Body of pancreas (tissue), 4 donors: ENCODE measurements around the gene BEST2.

Experiments
- CTCF ChIP-seq, 7 experiments: fragments of 450-650 bp in 4 of 7; fragments of 200-600 bp in 3 of 7; sonication (generic) in 3 of 7; IDR thresholded peaks; one replicate each; pipeline ENCODE4 v1.5.1; 2016 to 2019; ENCODE audit warnings: antibody characterized with exemption in 7 of 7
- POLR2A ChIP-seq, 3 donors: fragments of 450-650 bp; IDR thresholded peaks; one replicate each; pipeline ENCODE4 v1.6.1; 2016; ENCODE audit warnings: antibody characterized with exemption in 3 of 3, mild to moderate bottlenecking in 2 of 3

GRCh38 chr19:12706332-12706718, 45.3 kb upstream of the BEST2 start:
- TF ChIP-seq CTCF (IDR thresholded peaks at IDR 0.05): no peak
- TF ChIP-seq POLR2A (IDR thresholded peaks at IDR 0.05): no peak
